HepG2 (cell line): Measurements from ENCODE around the gene KRT16. TPM values are rescaled to one million over a fixed set of nuclear protein-coding genes. Genes with fewer than 3 reads are reported as not detected.
A peak's percentile ranks its signal among the peaks of the same experiment; 100 is the strongest.
"Not testable (repeated sequence)": the region's sequence is repeated elsewhere in the genome, so short reads cannot be mapped to it uniquely, and the experiment has no call there.

Source experiments
- ATAC-seq: fragments of 200-7000 bp; cut with Tn5 transposase; 3 replicates; pipeline ENCODE4 v1.9.1; 2020; ENCODE audit warnings: mild to moderate bottlenecking, moderate library complexity
- BruUV-seq: library from RNA; stranded (reverse); fragments of 400-500 nt; replicated peaks from 2 replicates; lab custom pipeline; 2021; lab: Mats Ljungman, UMichigan
- CTCF ChIA-PET: fragments of 300-600 bp; formaldehyde crosslinking; extraction: SDS; loops from one replicate; lab custom pipeline; 2021; ENCODE audit warnings: low total read pairs, inconsistent platforms, low intra/inter-chr PET ratio; lab: Yijun Ruan, JAX
- POLR2A ChIA-PET: fragments of 350-600 bp; sonication (Branson Sonifier 250); formaldehyde crosslinking; loops from one replicate; lab custom pipeline; 2020; ENCODE audit warnings: antibody characterized with exemption, inconsistent platforms; lab: Yijun Ruan, JAX
- DNase-seq: peaks from one replicate; pipeline ENCODE4 v3.0.0-alpha.2; 2015; ENCODE audit warnings: low spot score
- FAIRE-seq: peaks from 3 replicates; lab custom pipeline; 2011; peaks lifted over from hg19 to GRCh38; lab: Jason Lieb, UNC
- H2AFZ ChIP-seq: one replicate; pipeline ENCODE4 v1.6.1; 2011; ENCODE audit warnings: low read length, inconsistent platforms
- H3K27ac ChIP-seq: fragments of 300-600 bp; 3 replicates; pipeline ENCODE4 v1.8.0; 2011; ENCODE audit warnings: mixed run types, mild to moderate bottlenecking, mixed read lengths, low read length, inconsistent platforms; ENCODE audit not compliant: insufficient read depth; ENCODE audit errors: extremely low read length
- H3K27me3 ChIP-seq, 2 experiments: fragments of 200-600 bp in 1 of 2; 2 replicates in 1 of 2; 3 replicates in 1 of 2; pipeline versions ENCODE4 v1.6.0 to v1.8.0; 2011; ENCODE audit warnings: low read length in 2 of 2, mild to moderate bottlenecking in 2 of 2, moderate library complexity in 2 of 2, inconsistent platforms in 1 of 2; ENCODE audit not compliant: insufficient read depth in 2 of 2, control insufficient read depth in 1 of 2
- H3K36me3 ChIP-seq, 2 experiments: fragments of 200-600 bp in 1 of 2; replicated peaks in 1 of 2; 2 replicates in 1 of 2; 3 replicates in 1 of 2; pipeline versions ENCODE4 v1.5.1 to v1.8.0; 2011; ENCODE audit warnings: low read length in 2 of 2, inconsistent platforms in 1 of 2; ENCODE audit not compliant: insufficient read depth in 2 of 2, control insufficient read depth in 1 of 2
- H3K4me1 ChIP-seq: 2 replicates; pipeline ENCODE4 v1.5.1; 2012; ENCODE audit warnings: low read length, inconsistent platforms; ENCODE audit not compliant: insufficient read depth
- H3K4me2 ChIP-seq: 2 replicates; pipeline ENCODE4 v1.6.0; 2011; ENCODE audit warnings: low read depth, low read length, inconsistent platforms
- H3K4me3 ChIP-seq, 3 experiments: fragments of 200-600 bp in 1 of 3; sonication (generic), shearing (Covaris generic) in 1 of 3; replicated peaks in 1 of 3; 2 replicates each; pipeline ENCODE4 v1.5.1; 2011 to 2016; ENCODE audit warnings: low read length in 3 of 3, inconsistent platforms in 2 of 3, low read depth in 2 of 3, mild to moderate bottlenecking in 2 of 3, control low read depth in 1 of 3, mixed read lengths in 1 of 3; ENCODE audit not compliant: insufficient read depth in 1 of 3
- H3K79me2 ChIP-seq: one replicate; pipeline ENCODE4 v1.6.1; 2011; ENCODE audit warnings: low read length, inconsistent platforms; ENCODE audit not compliant: insufficient read depth
- H3K9ac ChIP-seq: 2 replicates; pipeline ENCODE4 v1.6.0; 2011; ENCODE audit warnings: mild to moderate bottlenecking, low read depth, low read length, inconsistent platforms; ENCODE audit not compliant: insufficient read depth
- H3K9me3 ChIP-seq: 2 replicates; pipeline ENCODE4 v1.5.1; 2012; ENCODE audit warnings: mild to moderate bottlenecking, low read length
- H4K20me1 ChIP-seq: 2 replicates; pipeline ENCODE4 v1.6.0; 2011; ENCODE audit warnings: inconsistent platforms, mild to moderate bottlenecking, low read length, moderate library complexity; ENCODE audit not compliant: insufficient read depth
- ARHGAP35 ChIP-seq: sonication (generic); formaldehyde crosslinking; IDR thresholded peaks from 2 replicates; pipeline ENCODE4 v1.9.0; 2022; ENCODE audit warnings: mild to moderate bottlenecking, inconsistent platforms, moderate library complexity, missing genetic modification reagents, borderline replicate concordance
- CENPX ChIP-seq: sonication (generic); formaldehyde crosslinking; IDR thresholded peaks from 2 replicates; pipeline ENCODE4 v1.9.0; 2021; ENCODE audit warnings: mild to moderate bottlenecking, missing genetic modification reagents, moderate library complexity
- E2F1 ChIP-seq: sonication (generic); formaldehyde crosslinking; IDR thresholded peaks from 2 replicates; pipeline ENCODE4 v1.5.0; 2020; ENCODE audit warnings: missing genetic modification reagents
- SALL1 ChIP-seq: sonication (generic); formaldehyde crosslinking; IDR thresholded peaks from 2 replicates; pipeline ENCODE4 v1.8.0; 2022; ENCODE audit warnings: mild to moderate bottlenecking, missing genetic modification reagents
- SCMH1 ChIP-seq: sonication (generic); formaldehyde crosslinking; IDR thresholded peaks from 2 replicates; pipeline ENCODE4 v1.9.0; 2021; ENCODE audit warnings: missing genetic modification reagents, mild to moderate bottlenecking, borderline replicate concordance
- ZNF382 ChIP-seq: sonication (generic); formaldehyde crosslinking; IDR thresholded peaks from 2 replicates; pipeline ENCODE4 v1.5.0; 2020; ENCODE audit warnings: missing genetic modification reagents, mild to moderate bottlenecking, borderline replicate concordance
- ZSCAN22 ChIP-seq: sonication (generic); formaldehyde crosslinking; IDR thresholded peaks from 2 replicates; pipeline ENCODE4 v1.4.0; 2020; ENCODE audit warnings: mild to moderate bottlenecking, missing genetic modification reagents
- WGBS: methylation state at CpG from one replicate; pipeline ENCODE4 v1.1.6; 2017; ENCODE audit warnings: low lambda C conversion rate; 5-methylcytosine and 5-hydroxymethylcytosine counted together
- in situ Hi-C: cut with HindIII; loops from 2 replicates; pipeline ENCODE4 v1.10.0; 2017; ENCODE audit warnings: low pct_unique_long_range_greater_than_20kb; ENCODE audit not compliant: extremely low pct_ligation_motif_present
- intact Hi-C: fragments of 100-400 bp; cut with micrococcal nuclease; formaldehyde crosslinking; loops from one replicate; pipeline ENCODE4 v1.10.0; 2022; ENCODE audit not compliant: unreplicated experiment
- polyA plus RNA-seq, 8 experiments: library from polyadenylated mRNA; depleted of rRNA in 3 of 8; stranded (reverse) in 7 of 8; unstranded in 1 of 8; fragments of >200 nt; fragmentation: Illumina TruSeq in 4 of 8; extraction: Trizol in 4 of 8; gene quantifications; 2 replicates each; pipeline versions ENCODE4 v1.2.1 to v1.2.3, GENCODE V29; 2011 to 2016; ENCODE audit warnings: low read depth in 4 of 8, missing spikeins in 1 of 8, mixed read lengths in 1 of 8; ENCODE audit not compliant: insufficient read depth in 1 of 8
- total RNA-seq, 5 experiments: library from RNA; depleted of rRNA; stranded (reverse); fragments of >200 nt; fragmentation: Illumina TruSeq; extraction: Trizol; gene quantifications; 2 replicates each; pipeline ENCODE4 v1.2.3, GENCODE V29; 2016; ENCODE audit warnings: low read depth in 1 of 5
- TF ChIP-seq, protein P1 (sequence below): sonication (generic); formaldehyde crosslinking; IDR thresholded peaks from 2 replicates; pipeline ENCODE4 v1.4.0; 2020; ENCODE audit warnings: missing genetic modification reagents
- TF ChIP-seq, protein P2 (sequence below): sonication (generic); formaldehyde crosslinking; IDR thresholded peaks from 2 replicates; pipeline ENCODE4 v1.5.0; 2020; ENCODE audit warnings: mild to moderate bottlenecking, missing genetic modification reagents

KRT16 gene
- total and polyA plus RNA-seq, 2 of the 13 experiments (the other 11 are each of a cell fraction or from before 2014, with no cell fraction given), result not detected

DNA sequence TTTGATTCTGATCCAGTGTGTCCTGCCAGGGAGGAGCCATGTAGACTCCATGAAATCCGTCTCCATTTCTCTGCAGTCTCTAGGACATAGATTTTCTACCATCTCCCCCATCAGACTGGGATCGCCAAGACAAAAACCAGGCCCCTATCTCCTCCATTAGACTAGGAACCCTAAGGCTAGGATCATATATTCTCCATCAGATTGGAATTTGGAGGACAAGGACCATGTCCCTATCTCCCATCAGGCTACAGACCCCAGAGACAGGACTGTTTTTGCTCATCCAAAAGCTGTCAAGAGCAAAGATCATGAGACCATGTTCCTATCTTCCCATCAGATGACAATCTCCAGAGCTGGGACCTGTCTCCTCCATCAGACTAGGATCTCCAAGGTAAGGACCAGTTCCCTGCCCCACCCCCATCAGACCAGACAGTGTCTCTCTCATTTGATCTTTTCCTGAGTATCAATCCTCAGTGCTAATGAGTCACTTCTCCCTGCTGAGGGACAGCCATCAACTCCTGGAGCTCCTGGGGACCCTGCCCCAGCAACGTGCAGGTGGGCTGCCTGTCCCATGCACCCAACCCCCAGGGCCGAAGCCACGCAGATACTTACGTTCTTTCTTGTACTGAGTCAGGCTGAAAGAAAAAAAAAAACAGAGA lies 7.5 kb upstream of the KRT16 start:
- intact Hi-C loops, FAIRE-seq, H3K9me3 ChIP-seq, H4K20me1 ChIP-seq, POLR2A ChIA-PET, H3K27ac ChIP-seq, H3K79me2 ChIP-seq, BruUV-seq, H3K4me3 ChIP-seq, H3K36me3 ChIP-seq, ATAC-seq, H2AFZ ChIP-seq, H3K4me2 ChIP-seq, H3K4me1 ChIP-seq, in situ Hi-C loops, CTCF ChIA-PET, H3K9ac ChIP-seq, DNase-seq: not testable (repeated sequence)
- peaks cover 14 to 42% of the 10 kb centered on the region in 2 experiments; a peak in 4 of 5 replicates for H3K27me3 ChIP-seq
- WGBS, result 41% methylated on average over 6 of the region's 6 CpGs
- TF ChIP-seq ZSCAN22 (CRISPR knock-in tag), result peak; percentile 70

- Histone ChIP-seq H3K36me3 (no peaks in the 10 kb centered on the region), H3K27ac (no peak overlapping the region), H3K4me1 (no peaks in the 10 kb centered on the region), H3K4me3 (no peak overlapping the region), H3K27me3 (peaks cover 14 to 41% of the 10 kb centered on the region in 2 experiments; a peak in 4 of 5 replicates), H3K9me3 (no peaks in the 10 kb centered on the region), H3K4me2 (no peak overlapping the region), H4K20me1 (no peaks in the 10 kb centered on the region), H3K9ac (no peak overlapping the region), H3K79me2 (no peaks in the 10 kb centered on the region), H2AFZ (no peak overlapping the region)
- ATAC-seq (peak; percentile 18; the same call in 2 of the 3 replicates), DNase-seq (no peak), FAIRE-seq (no peak)
- intact Hi-C loops (no loop called here), in situ Hi-C loops (no loop called here)
- ChIA-PET POLR2A (no interaction called here), CTCF (no interaction called here)
- 29% methylated on average over 14 of the region's 20 CpGs for WGBS
- no TSS peak for BruUV-seq
- TF ChIP-seq ARHGAP35 (CRISPR knock-in tag), result no peak
- TF ChIP-seq, protein P1, sequence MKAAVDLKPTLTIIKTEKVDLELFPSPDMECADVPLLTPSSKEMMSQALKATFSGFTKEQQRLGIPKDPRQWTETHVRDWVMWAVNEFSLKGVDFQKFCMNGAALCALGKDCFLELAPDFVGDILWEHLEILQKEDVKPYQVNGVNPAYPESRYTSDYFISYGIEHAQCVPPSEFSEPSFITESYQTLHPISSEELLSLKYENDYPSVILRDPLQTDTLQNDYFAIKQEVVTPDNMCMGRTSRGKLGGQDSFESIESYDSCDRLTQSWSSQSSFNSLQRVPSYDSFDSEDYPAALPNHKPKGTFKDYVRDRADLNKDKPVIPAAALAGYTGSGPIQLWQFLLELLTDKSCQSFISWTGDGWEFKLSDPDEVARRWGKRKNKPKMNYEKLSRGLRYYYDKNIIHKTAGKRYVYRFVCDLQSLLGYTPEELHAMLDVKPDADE (CRISPR knock-in tag), result no peak
- no peak for TF ChIP-seq SCMH1
- no peak for TF ChIP-seq CENPX (CRISPR knock-in tag)
- no peak for TF ChIP-seq ZNF382
- no peak for TF ChIP-seq E2F1 (CRISPR knock-in tag)
- TF ChIP-seq SALL1, result no peak
- TF ChIP-seq, protein P2, sequence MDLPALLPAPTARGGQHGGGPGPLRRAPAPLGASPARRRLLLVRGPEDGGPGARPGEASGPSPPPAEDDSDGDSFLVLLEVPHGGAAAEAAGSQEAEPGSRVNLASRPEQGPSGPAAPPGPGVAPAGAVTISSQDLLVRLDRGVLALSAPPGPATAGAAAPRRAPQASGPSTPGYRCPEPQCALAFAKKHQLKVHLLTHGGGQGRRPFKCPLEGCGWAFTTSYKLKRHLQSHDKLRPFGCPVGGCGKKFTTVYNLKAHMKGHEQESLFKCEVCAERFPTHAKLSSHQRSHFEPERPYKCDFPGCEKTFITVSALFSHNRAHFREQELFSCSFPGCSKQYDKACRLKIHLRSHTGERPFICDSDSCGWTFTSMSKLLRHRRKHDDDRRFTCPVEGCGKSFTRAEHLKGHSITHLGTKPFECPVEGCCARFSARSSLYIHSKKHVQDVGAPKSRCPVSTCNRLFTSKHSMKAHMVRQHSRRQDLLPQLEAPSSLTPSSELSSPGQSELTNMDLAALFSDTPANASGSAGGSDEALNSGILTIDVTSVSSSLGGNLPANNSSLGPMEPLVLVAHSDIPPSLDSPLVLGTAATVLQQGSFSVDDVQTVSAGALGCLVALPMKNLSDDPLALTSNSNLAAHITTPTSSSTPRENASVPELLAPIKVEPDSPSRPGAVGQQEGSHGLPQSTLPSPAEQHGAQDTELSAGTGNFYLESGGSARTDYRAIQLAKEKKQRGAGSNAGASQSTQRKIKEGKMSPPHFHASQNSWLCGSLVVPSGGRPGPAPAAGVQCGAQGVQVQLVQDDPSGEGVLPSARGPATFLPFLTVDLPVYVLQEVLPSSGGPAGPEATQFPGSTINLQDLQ (CRISPR knock-in tag), result no peak
These were observed 6.7 kb upstream of the KRT16 start for GRCh38 chr17:41619036-41619926.
